Frontal cortex (tissue), 4 donors: ENCODE measurements around the gene GNL3. TPM values are rescaled to one million over a fixed set of nuclear protein-coding genes. Genes with fewer than 3 reads are reported as not detected.
A peak's percentile ranks its signal among the peaks of the same experiment; 100 is the strongest.
"Not testable (repeated sequence)": the region's sequence is repeated elsewhere in the genome, so short reads cannot be mapped to it uniquely, and the experiment has no call there.

Experiments
- DNase-seq, 2 donors: peaks; one replicate each; pipeline ENCODE4 v3.0.0; 2012; ENCODE audit warnings: low spot score in 2 of 2
- FAIRE-seq: peaks from 2 replicates; lab custom pipeline; 2012; peaks lifted over from hg19 to GRCh38; lab: Jason Lieb, UNC
- total RNA-seq: library from RNA; depleted of rRNA; stranded (reverse); fragments of >200 nt; gene quantifications from one replicate; pipeline ENCODE4 v1.2.3, GENCODE V29; 2014
- donor health status: control.
- donor health status: control.
- donor health status: control.

The GNL3 gene
- total RNA-seq, 1 donor from 2014 or later, result 70.1 TPM

GRCh38 chr3:52714335-52715302 lies 28.8 kb downstream of the GNL3 start:
- DNase-seq (no peak), FAIRE-seq (no peak)

- FAIRE-seq (no peak), DNase-seq (no peak)
These were observed 30.0 kb downstream of the GNL3 start for GRCh38 chr3:52715714-52716305.

GRCh38 chr3:52719618-52720017 lies 33.8 kb downstream of the GNL3 start:
- DNase-seq (no peak), FAIRE-seq (no peak)

GRCh38 chr3:52721002-52721729 lies 35.3 kb downstream of the GNL3 start:
- DNase-seq, result no peak
- no peak for FAIRE-seq

- DNase-seq, result no peak
- no peak for FAIRE-seq
These were observed 35.8 kb downstream of the GNL3 start for GRCh38 chr3:52721730-52722008.

GRCh38 chr3:52722491-52722890 lies 36.7 kb downstream of the GNL3 start:
- FAIRE-seq (no peak), DNase-seq (no peak)

GRCh38 chr3:52723935-52724334 lies 38.1 kb downstream of the GNL3 start:
- FAIRE-seq (no peak), DNase-seq (no peak)

- FAIRE-seq (no peak), DNase-seq (no peak)
These were observed 38.7 kb downstream of the GNL3 start for GRCh38 chr3:52724511-52724910.

GRCh38 chr3:52728753-52729152 lies 42.9 kb downstream of the GNL3 start:
- not testable (repeated sequence) for FAIRE-seq, DNase-seq

GRCh38 chr3:52730681-52731080 lies 44.8 kb downstream of the GNL3 start:
- no peak for DNase-seq
- FAIRE-seq, result no peak

- DNase-seq (no peak), FAIRE-seq (no peak)
These were observed 45.8 kb downstream of the GNL3 start for GRCh38 chr3:52731590-52731989.

GRCh38 chr3:52733256-52733891 lies 47.5 kb downstream of the GNL3 start:
- no peak for FAIRE-seq
- DNase-seq, result no peak

GRCh38 chr3:52739730-52740129 lies 53.9 kb downstream of the GNL3 start:
- FAIRE-seq, result no peak
- no peak for DNase-seq

GRCh38 chr3:52742418-52743041 lies 56.7 kb downstream of the GNL3 start:
- FAIRE-seq, result no peak
- DNase-seq, result peak in 1 of 2 donors; percentile 39

- FAIRE-seq (no peak), DNase-seq (no peak)
These were observed 57.3 kb downstream of the GNL3 start for GRCh38 chr3:52743152-52743551.

GRCh38 chr3:52743721-52744120 lies 57.9 kb downstream of the GNL3 start:
- DNase-seq (no peak), FAIRE-seq (no peak)
